ENCODE results near the gene OOEP.

- no peak for TF ChIP-seq CTCF (IDR thresholded peaks at IDR 0.05)
- no peak for TF ChIP-seq EP300 (IDR thresholded peaks at IDR 0.05)
These were observed 15.8 kb downstream of the OOEP start, which contains the start of gene DPPA5 for GRCh38 chr6:73353636-73354593.
